NCI-H524 (cell line): Measurements from ENCODE around the gene TOGARAM2.
"Not testable (repeated sequence)": the region's sequence is repeated elsewhere in the genome, so short reads cannot be mapped to it uniquely, and the experiment has no call there.

Experiments used
- DNase-seq, 2 experiments: peaks; one replicate each; lab custom pipeline; 2025; lab: John Stamatoyannopoulos, UW

Gene TOGARAM2

DNA sequence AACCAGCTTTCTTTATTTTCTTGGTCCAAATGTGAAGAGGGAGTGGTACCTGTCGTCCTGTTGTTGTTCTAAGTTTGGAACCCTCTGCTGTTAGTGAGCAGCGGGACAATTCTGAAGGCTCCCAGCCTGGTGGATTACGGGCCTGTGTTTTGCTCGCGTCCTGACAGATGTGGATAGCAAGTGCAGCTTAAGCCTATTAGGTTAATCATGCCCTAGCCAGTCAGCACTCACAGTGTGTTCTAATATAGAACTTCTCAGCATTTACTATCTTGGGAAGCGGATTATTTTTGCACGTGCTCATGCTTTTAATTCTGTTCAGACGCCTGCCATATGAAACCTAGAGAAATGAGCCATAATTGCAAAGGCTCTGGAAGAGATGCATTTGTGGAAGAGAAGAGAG is 93.3 kb downstream of the TOGARAM2 start, which contains the start of gene PCARE:
TSS of gene PCARE (minus strand) at position 113 of the 400 bp plus-strand sequence. CDS start 262 bp downstream, outside the sequence.
- peak; percentile 96 to 100 for DNase-seq

DNA sequence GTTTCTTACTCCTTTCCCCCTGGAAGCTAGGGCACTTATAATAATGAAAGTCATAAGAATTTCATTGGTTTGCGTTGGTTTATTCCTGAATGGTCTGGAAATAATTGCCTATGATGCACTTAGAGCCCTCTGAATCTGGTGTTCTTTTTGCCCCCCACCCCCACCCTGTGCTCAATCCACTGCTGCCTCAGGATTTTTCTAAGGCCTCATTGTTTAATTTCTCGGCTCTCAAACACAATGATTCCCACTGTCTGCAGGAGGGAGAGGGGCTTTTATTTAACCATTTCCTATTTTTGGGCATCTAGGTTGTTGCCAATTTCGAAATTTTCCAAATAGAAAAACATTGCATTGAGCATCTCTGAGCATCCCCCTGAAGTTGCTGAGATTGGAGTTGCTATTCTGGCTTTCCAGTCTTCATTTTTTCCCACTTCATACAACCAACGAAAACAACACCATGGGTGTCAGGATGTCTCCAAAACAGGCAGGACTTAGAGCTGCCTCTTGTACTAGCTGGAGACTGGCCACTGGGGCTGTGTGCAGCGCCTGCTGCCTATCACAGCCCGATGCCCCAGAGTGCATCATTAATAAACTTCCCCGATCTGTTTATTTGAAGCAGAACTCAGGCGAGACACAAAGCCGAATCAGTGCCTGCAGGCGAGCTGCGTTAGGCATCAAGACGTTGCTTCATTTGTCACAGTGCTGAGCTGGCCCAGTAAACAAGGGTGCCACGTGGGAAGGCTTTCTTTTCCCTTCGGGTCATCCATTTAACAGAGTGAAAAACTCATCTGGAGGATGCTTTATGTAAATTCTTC is 95.0 kb downstream of the TOGARAM2 start:
- no peak for DNase-seq

DNA sequence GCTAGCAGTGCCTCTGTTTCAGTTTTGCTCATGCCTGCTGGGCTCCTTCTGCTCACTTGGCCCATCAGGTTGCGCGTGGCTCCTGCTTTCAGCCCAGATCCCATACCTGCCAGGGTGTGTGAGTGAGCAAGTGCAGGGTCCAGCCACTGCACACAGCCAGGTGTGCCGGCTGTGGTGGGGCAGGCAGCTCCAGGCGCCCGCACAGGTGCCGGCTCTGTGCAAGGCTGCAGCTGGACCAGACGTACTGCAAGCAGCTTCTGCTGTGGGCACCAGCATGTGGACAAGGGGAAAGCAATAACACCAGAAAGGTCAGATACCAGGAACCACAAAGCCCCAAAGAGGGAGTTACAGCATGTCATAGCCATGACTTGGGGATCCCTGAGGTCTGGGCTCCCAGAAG is 98.8 kb downstream of the TOGARAM2 start:
- no peak for DNase-seq

DNA sequence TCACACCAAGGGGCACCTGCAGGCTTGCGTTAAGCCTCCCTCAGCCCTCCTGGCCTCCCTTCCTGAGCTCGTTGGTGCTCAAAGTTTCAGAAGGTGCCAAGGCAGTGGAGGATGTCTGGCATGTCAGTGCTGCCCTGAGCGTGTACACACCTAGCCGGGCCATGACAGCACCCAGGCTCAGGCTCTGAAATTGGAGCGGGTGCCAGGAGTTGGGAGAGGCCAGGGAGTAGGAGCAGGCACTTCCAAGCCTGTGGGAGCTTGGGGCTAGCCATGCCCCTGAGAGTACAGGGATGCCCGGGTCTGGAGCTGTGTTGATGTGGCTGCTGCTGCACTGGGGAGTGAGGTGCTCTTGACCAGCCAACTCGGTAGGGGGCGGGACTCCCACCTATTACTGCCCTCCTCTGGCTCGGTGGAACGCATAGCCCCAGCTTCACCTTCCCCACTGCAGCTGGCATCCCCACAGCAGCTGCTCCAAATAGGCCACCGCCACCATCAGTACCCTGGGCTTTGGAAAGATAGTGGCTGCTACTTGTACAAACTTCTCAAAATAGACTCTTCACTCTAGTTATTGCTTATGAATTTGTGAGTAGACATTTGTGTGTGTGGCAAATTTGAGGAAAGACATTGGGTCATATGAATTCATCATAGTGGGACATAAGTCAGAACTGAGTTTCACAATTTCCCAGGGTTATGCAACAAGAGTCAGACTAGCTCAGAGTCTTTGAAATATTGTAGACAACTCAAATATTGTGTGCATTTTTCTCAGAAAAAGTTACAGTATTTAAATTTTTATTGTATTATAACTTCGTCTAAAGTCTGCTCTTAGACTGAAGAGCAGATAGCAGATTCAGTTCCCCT is 100.0 kb downstream of the TOGARAM2 start:
- no peak for DNase-seq

DNA sequence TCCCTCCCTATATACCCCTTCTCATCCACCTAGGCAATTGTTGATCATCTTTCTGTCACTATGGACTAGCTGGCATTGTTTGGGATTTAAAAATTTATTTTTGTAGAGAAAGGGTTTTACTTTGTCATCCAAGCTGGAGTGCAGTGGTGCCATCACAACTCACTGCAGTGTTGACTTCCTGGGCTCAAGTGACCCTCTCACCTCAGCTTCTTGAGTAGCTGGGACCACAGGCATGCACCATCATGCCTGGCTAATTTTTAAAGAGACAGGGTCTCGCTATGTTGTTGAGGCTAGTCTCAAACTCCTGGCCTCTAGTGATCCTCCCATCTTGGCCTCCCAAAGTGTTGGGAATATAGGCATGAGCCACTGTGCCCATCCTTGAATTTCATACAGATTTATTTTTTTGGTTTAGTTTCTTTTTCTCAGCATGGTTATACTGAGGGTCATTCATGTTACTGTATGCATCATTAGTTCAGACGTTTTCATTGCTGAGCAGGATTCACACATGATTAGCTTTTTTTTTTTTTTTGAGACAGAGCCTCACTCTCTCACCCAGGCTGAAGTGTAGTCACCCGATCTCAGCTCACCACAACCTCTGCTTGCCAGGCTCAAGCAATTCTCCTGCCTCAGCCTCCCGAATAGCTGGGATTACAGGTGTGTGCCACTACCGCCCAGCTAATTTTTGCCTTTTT is 101.9 kb downstream of the TOGARAM2 start:
- no peak for DNase-seq

DNA sequence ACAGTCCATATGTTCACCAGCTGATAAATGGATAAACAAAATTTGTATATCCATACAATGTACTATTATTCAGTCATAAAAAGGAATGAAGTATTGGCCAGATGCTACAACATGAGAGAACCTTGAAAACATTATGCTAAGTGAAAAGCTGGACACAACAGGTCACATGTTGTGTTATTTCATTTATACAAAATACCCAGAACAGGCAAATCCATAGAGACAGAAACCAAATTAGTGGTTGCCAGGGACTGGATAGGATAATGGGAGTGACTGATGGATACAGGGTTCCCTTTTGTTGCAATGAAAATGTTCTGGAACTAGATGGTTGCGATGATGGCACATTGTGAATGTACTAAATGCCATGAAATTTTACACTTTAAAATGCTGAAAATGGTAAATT is 103.5 kb downstream of the TOGARAM2 start:
- no peak for DNase-seq

DNA sequence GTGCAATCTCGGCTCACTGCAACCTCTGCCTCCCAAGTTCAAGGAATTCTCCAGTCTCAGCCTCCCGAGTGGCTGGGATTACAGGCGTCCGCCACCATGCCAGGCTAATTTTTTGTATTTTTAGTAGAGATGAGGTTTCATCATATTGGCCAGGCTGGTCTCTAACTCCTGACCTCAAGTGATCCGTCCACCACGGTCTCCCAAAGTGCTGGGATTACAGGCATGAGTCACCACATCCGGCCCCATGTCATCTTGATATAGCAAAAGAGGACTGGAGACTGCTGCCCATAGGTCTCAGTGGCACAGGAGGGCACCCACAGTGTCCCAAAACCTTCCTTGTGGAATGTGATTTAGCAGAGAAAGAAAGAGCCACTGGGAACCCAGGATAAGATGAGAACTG is 109.2 kb downstream of the TOGARAM2 start:
- not testable (repeated sequence) for DNase-seq

DNA sequence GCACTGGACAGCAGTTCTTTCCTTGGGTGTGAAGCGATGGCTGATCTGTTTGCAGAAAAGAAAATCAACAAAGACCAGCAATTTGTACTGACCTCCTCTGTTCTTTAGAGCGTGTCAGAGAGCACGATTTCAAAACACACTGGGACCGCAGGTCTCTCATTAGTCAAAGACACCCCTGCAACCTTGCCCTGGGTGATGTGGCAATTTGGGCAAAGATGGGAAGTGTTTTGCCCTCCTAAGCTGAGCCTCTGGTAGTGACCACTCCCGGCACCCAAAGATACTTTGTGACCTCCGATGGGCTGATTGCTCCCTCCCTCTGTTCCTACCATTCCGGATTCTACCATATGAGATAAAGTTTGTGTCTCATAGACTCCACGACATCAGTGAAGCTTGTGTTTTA is 115.9 kb downstream of the TOGARAM2 start:
- DNase-seq, result no peak

DNA sequence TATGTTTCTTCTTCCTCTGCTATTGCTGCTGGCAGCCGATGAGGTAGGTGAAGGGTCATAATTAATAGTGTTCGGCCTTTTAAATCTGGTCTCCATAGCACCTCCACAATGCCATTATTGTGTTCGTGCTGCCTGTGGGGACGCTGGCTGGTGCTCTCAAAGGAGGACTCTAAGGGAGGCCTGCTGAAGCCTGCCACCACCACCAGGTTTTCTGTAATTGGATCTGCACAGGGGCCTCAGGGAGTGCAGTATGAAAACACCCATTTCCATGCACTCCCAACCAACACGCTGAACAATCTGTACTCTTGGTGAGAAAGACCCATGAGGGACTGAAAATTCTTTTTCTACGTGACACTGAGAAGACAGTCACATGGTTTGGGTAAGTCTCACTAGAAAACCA is 116.5 kb downstream of the TOGARAM2 start:
- no peak for DNase-seq

DNA sequence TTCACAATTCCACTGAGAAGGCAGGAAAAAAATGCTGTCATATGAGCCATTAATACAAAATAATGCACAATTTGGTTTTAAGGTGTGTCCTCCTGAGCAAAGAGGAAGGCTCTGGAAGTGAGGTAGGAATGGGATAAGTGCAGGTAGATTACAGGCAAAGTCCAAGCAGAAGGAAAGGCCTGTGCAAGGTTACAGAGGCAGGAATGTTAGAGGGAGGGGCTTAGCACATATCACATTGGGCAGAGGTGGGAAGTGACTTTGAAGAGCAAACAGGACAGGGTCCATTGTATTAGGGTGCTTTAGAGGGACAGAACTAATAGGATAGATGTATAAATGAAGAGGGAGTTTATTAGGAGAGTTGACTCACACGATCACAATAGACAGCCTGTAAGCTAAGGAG is 119.5 kb downstream of the TOGARAM2 start:
- no peak for DNase-seq
